ENCODE results near the gene CCDC120. TPM values are rescaled to one million over a fixed set of nuclear protein-coding genes. Genes with fewer than 3 reads are reported as not detected.

The CCDC120 gene
- polyA plus RNA-seq, 1 of the 3 experiments (the other 2 are of a cell fraction), result 2.1 TPM

GRCh38 chrX:49039598-49040375 is 19.0 kb upstream of the CCDC120 start:
- Histone ChIP-seq H3K4me3 (ENCODE audit: low read depth in 2 of 2, low read length in 1 of 2) (peak overlapping the region in 1 of 2 experiments; percentile 76; a peak in 1 of 4 replicates), H4K20me1 (ENCODE audit: insufficient read depth) (no peaks in the 10 kb centered on the region), H3K9ac (peak overlapping the region; percentile 25; the same call in 1 of the 2 replicates), H3K9me3 (no peaks in the 10 kb centered on the region), H3K27ac (ENCODE audit: low read depth in 2 of 2, low read length in 1 of 2) (peak overlapping the region; percentile 41 to 83), H2AFZ (ENCODE audit: low read depth) (no peak overlapping the region), H3K36me3 (replicated peaks in 1 of 2; ENCODE audit: control insufficient read depth in 1 of 2, insufficient read depth in 2 of 2, low read length in 1 of 2) (peaks cover 3 to 15% of the 10 kb centered on the region in 2 experiments), H3K4me1 (ENCODE audit: control insufficient read depth in 1 of 2, insufficient read depth in 2 of 2, low read depth in 1 of 2, low read length in 1 of 2) (peaks cover 8 to 17% of the 10 kb centered on the region in 2 experiments; a peak in 3 of 4 replicates), H3F3A (replicated peaks; ENCODE audit: insufficient read depth) (peaks cover 16% of the 10 kb centered on the region), H3K4me2 (peak overlapping the region; percentile 81), H3K27me3 (ENCODE audit: insufficient read depth) (no peaks in the 10 kb centered on the region; the same call in 1 of the 2 replicates), H3K9me2 (no peaks in the 10 kb centered on the region), H3K79me2 (ENCODE audit: insufficient read depth) (peaks cover 53% of the 10 kb centered on the region)
- WGBS (ENCODE audit: low lambda C conversion rate), result 7% methylated on average over 7 of the region's 9 CpGs
- ChIA-PET CTCF (no interaction called here), POLR2A (no interaction called here)
- DNase-seq, result peak; percentile 36
- no peak for TF ChIP-seq NRF1 (IDR thresholded peaks at IDR 0.05; ENCODE audit: low read depth, low read length)
- no peak for TF ChIP-seq RCOR1 (IDR thresholded peaks at IDR 0.05; ENCODE audit: low read length)
- TF ChIP-seq JUND (IDR thresholded peaks at IDR 0.05), result peak; percentile 34; the same call in 1 of the 2 replicates
- TF ChIP-seq FOSL2 (IDR thresholded peaks at IDR 0.05; ENCODE audit: borderline replicate concordance, low read depth), result peak; percentile 61; the same call in 1 of the 2 replicates
- no peak for TF ChIP-seq SIN3A (IDR thresholded peaks at IDR 0.05; ENCODE audit: borderline replicate concordance, low read depth, low read length)
- peak in 1 of 2 experiments; percentile 17; a peak in 1 of 4 replicates for TF ChIP-seq EP300 (IDR thresholded peaks at IDR 0.05; ENCODE audit: borderline replicate concordance in 1 of 2, low read depth in 1 of 2, low read length in 1 of 2)
- TF ChIP-seq CTCF (IDR thresholded peaks at IDR 0.05), result peak; percentile 31
- TF ChIP-seq MAX (IDR thresholded peaks at IDR 0.05; ENCODE audit: low read depth), result 0 out of 2 replicates have a peak, but pooled peaks have one; percentile 29
- TF ChIP-seq RAD21 (IDR thresholded peaks at IDR 0.05; ENCODE audit: low read length), result no peak
- TF ChIP-seq TAF1 (IDR thresholded peaks at IDR 0.05; ENCODE audit: borderline replicate concordance, low read depth, low read length), result 0 out of 2 replicates have a peak, but pooled peaks have one; percentile 38
- TF ChIP-seq NFIC (IDR thresholded peaks at IDR 0.05; ENCODE audit: borderline replicate concordance), result no peak

- Histone ChIP-seq H3K4me1 (ENCODE audit: control insufficient read depth in 1 of 2, insufficient read depth in 2 of 2, low read depth in 1 of 2, low read length in 1 of 2) (peaks cover 8 to 17% of the 10 kb centered on the region in 2 experiments; a peak in 3 of 4 replicates), H3K4me3 (ENCODE audit: low read depth in 2 of 2, low read length in 1 of 2) (peak overlapping the region in 1 of 2 experiments; percentile 76; a peak in 2 of 4 replicates), H4K20me1 (ENCODE audit: insufficient read depth) (no peaks in the 10 kb centered on the region), H3F3A (replicated peaks; ENCODE audit: insufficient read depth) (peaks cover 16% of the 10 kb centered on the region), H3K27me3 (ENCODE audit: insufficient read depth) (peaks cover 6% of the 10 kb centered on the region; the same call in 1 of the 2 replicates), H3K36me3 (replicated peaks in 1 of 2; ENCODE audit: control insufficient read depth in 1 of 2, insufficient read depth in 2 of 2, low read length in 1 of 2) (peaks cover 3 to 15% of the 10 kb centered on the region in 2 experiments), H3K4me2 (peak overlapping the region; percentile 81), H3K9me2 (no peaks in the 10 kb centered on the region), H3K9me3 (no peaks in the 10 kb centered on the region), H2AFZ (ENCODE audit: low read depth) (no peak overlapping the region), H3K79me2 (ENCODE audit: insufficient read depth) (peaks cover 53% of the 10 kb centered on the region), H3K27ac (ENCODE audit: low read depth in 2 of 2, low read length in 1 of 2) (peak overlapping the region in 1 of 2 experiments; percentile 83; a peak in 3 of 4 replicates), H3K9ac (peak overlapping the region; percentile 25; the same call in 1 of the 2 replicates)
- POLR2A ChIA-PET, result interaction anchor here (0.6 kb wide), 1 partner anchor 20 kb away, joined by 4 read pairs; no protein-coding TSS in a partner anchor
- 43% methylated on average over 7 of the region's 7 CpGs for WGBS (ENCODE audit: low lambda C conversion rate)
- no peak for TF ChIP-seq EZH2phosphoT487 (IDR thresholded peaks at IDR 0.05; ENCODE audit: borderline replicate concordance, low read depth)
- TF ChIP-seq FOSL2 (IDR thresholded peaks at IDR 0.05; ENCODE audit: borderline replicate concordance, low read depth), result no peak
- TF ChIP-seq FOXJ3 (CRISPR knock-in tag; IDR thresholded peaks at IDR 0.05), result no peak
- TF ChIP-seq MXI1 (IDR thresholded peaks at IDR 0.05; ENCODE audit: low read depth, low read length), result no peak
- no peak for TF ChIP-seq MAX (IDR thresholded peaks at IDR 0.05; ENCODE audit: low read depth)
- no peak for TF ChIP-seq RXRA (IDR thresholded peaks at IDR 0.05; ENCODE audit: borderline replicate concordance, low read depth)
- CTCF ChIA-PET, result no interaction called here
- no peak for DNase-seq
Observed at GRCh38 chrX:49040376-49040955, 18.3 kb upstream of the CCDC120 start.

All from SK-N-SH (cell line).